HG03442 (cell line): Measurements from ENCODE around the gene MYBPH.

Experiments
- ATAC-seq: cut with Tn5 transposase; IDR thresholded peaks from one replicate; pipeline ENCODE4 v1.9.1; 2021; ENCODE audit warnings: mild to moderate bottlenecking, moderate library complexity; ENCODE audit not compliant: unreplicated experiment

MYBPH gene

GRCh38 chr1:203175237-203175826 lies at the start of gene MYBPH:
MYBPH (minus strand) TSS chr1:203175826; CDS start chr1:203175755, 71 bp downstream.
- no peak for ATAC-seq

GRCh38 chr1:203225071-203225470 lies 49.4 kb upstream of the MYBPH start:
- no peak for ATAC-seq

GRCh38 chr1:203223012-203223775 lies 47.6 kb upstream of the MYBPH start:
- ATAC-seq = no peak

- ATAC-seq = no peak
These were observed 44.3 kb upstream of the MYBPH start for GRCh38 chr1:203219934-203220333.

GRCh38 chr1:203219171-203219570 lies 43.5 kb upstream of the MYBPH start:
- ATAC-seq = no peak

GRCh38 chr1:203217668-203218067 lies 42.0 kb upstream of the MYBPH start:
- ATAC-seq = no peak

GRCh38 chr1:203217139-203217655 lies 41.6 kb upstream of the MYBPH start:
- no peak for ATAC-seq

- ATAC-seq = no peak
These were observed 40.9 kb upstream of the MYBPH start for GRCh38 chr1:203216274-203217138.

- ATAC-seq = no peak
These were observed 39.9 kb upstream of the MYBPH start for GRCh38 chr1:203215573-203215972.

- no peak for ATAC-seq
These were observed 39.2 kb upstream of the MYBPH start for GRCh38 chr1:203214871-203215270.

- no peak for ATAC-seq
These were observed 37.5 kb upstream of the MYBPH start for GRCh38 chr1:203213126-203213525.

GRCh38 chr1:203211812-203212211 lies 36.2 kb upstream of the MYBPH start:
- no peak for ATAC-seq

- no peak for ATAC-seq
These were observed 35.4 kb upstream of the MYBPH start for GRCh38 chr1:203210988-203211387.

GRCh38 chr1:203210350-203210749 lies 34.7 kb upstream of the MYBPH start:
- ATAC-seq = no peak

GRCh38 chr1:203208181-203208580 lies 32.6 kb upstream of the MYBPH start:
- ATAC-seq = no peak

GRCh38 chr1:203207751-203208150 lies 32.1 kb upstream of the MYBPH start:
- no peak for ATAC-seq

GRCh38 chr1:203206129-203206687 lies 30.6 kb upstream of the MYBPH start:
- ATAC-seq = no peak

GRCh38 chr1:203204756-203205155 lies 29.1 kb upstream of the MYBPH start:
- no peak for ATAC-seq

GRCh38 chr1:203202431-203203245 lies 27.0 kb upstream of the MYBPH start:
- ATAC-seq = no peak

- no peak for ATAC-seq
These were observed 26.0 kb upstream of the MYBPH start for GRCh38 chr1:203201516-203202205.
